HCT116 (cell line): ENCODE measurements around the gene SFTPB. TPM values are rescaled to one million over a fixed set of nuclear protein-coding genes. Genes with fewer than 3 reads are reported as not detected.

ENCODE experiments used
- ATAC-seq: fragments of 200-7000 bp; cut with Tn5 transposase; 2 replicates; pipeline ENCODE4 v1.9.1; 2020; ENCODE audit warnings: mild to moderate bottlenecking, moderate library complexity
- BruUV-seq: library from RNA; stranded (reverse); fragments of 400-500 nt; replicated peaks from 2 replicates; lab custom pipeline; 2021; lab: Mats Ljungman, UMichigan
- CTCF ChIA-PET: fragments of 300-600 bp; sonication (Branson Sonifier 250); formaldehyde crosslinking; loops from one replicate; lab custom pipeline; 2021; ENCODE audit warnings: antibody characterized with exemption; lab: Charles Lee
- POLR2A ChIA-PET: fragments of 300-600, 350-600 bp; sonication (Branson Sonifier 250); formaldehyde crosslinking; loops from one replicate; lab custom pipeline; 2021; ENCODE audit warnings: antibody characterized with exemption; lab: Charles Lee
- RAD21 ChIA-PET, 2 experiments: fragments of 300-600 bp; sonication (Branson Sonifier 250); formaldehyde crosslinking; loops; one replicate each; lab custom pipeline; 2023; ENCODE audit warnings: low total read pairs in 2 of 2; ENCODE audit not compliant: uncharacterized antibody in 2 of 2, unreplicated experiment in 2 of 2, low non-redundant PET in 1 of 2; lab: Charles Lee
- DNase-seq: peaks from one replicate; pipeline ENCODE4 v3.0.0-alpha.2; 2010; ENCODE audit warnings: low read depth, low spot score
- H2AFZ ChIP-seq: fragments of 200-600 bp; shearing (Covaris generic), sonication (generic); 2 replicates; pipeline ENCODE4 v1.6.1; 2017; ENCODE audit warnings: low read depth, mixed run types, mixed read lengths, antibody characterized with exemption, low read length; ENCODE audit not compliant: poor library complexity, severe bottlenecking
- H3K27ac ChIP-seq: 2 replicates; pipeline ENCODE4 v1.5.1; 2012; ENCODE audit warnings: low read depth, low read length
- H3K27me3 ChIP-seq: fragments of 200-600 bp; sonication (generic); 2 replicates; pipeline ENCODE4 v1.6.1; 2016; ENCODE audit warnings: mixed run types, low read length, mixed read lengths; ENCODE audit not compliant: insufficient read depth
- H3K36me3 ChIP-seq, 2 experiments: fragments of 200-500 bp in 1 of 2; fragments of 200-600 bp in 1 of 2; sonication (Bioruptor generic) in 1 of 2; sonication (generic) in 1 of 2; 2 replicates each; pipeline versions ENCODE4 v1.5.1 to v1.6.1; 2014 to 2016; ENCODE audit warnings: low read length in 2 of 2, inconsistent platforms in 1 of 2, mixed read lengths in 1 of 2, mixed run types in 1 of 2; ENCODE audit not compliant: insufficient read depth in 2 of 2, control insufficient read depth in 1 of 2
- H3K4me1 ChIP-seq, 2 experiments: fragments of 200-600 bp in 1 of 2; sonication (generic) in 1 of 2; 2 replicates each; pipeline versions ENCODE4 v1.5.1 to v1.6.1; 2012 to 2017; ENCODE audit warnings: low read length in 2 of 2, inconsistent platforms in 1 of 2, mild to moderate bottlenecking in 1 of 2, mixed read lengths in 1 of 2, mixed run types in 1 of 2, moderate library complexity in 1 of 2; ENCODE audit not compliant: insufficient read depth in 2 of 2, control insufficient read depth in 1 of 2
- H3K4me2 ChIP-seq: fragments of 200-600 bp; sonication (generic); 2 replicates; pipeline ENCODE4 v1.6.1; 2017; ENCODE audit warnings: mixed run types, low read length, mixed read lengths
- H3K4me3 ChIP-seq, 2 experiments: fragments of 200-600 bp in 1 of 2; sonication (generic) in 1 of 2; replicated peaks in 1 of 2; 2 replicates each; pipeline ENCODE4 v1.5.1; 2011 to 2016; ENCODE audit warnings: low read length in 2 of 2, control low read depth in 1 of 2, low read depth in 1 of 2, mild to moderate bottlenecking in 1 of 2, mixed read lengths in 1 of 2, mixed run types in 1 of 2
- H3K79me2 ChIP-seq: fragments of 200-600 bp; sonication (generic); 2 replicates; pipeline ENCODE4 v1.6.1; 2017; ENCODE audit warnings: mild to moderate bottlenecking, mixed run types, low read length, moderate library complexity, mixed read lengths; ENCODE audit not compliant: insufficient read depth
- H3K9ac ChIP-seq: fragments of 200-600 bp; sonication (generic); 2 replicates; pipeline ENCODE4 v1.6.1; 2016; ENCODE audit warnings: low read length, mixed read lengths
- H3K9me2 ChIP-seq: fragments of 200-600 bp; sonication (generic), shearing (Covaris generic); 2 replicates; pipeline ENCODE4 v1.6.1; 2017; ENCODE audit warnings: mixed run types, mild to moderate bottlenecking, moderate library complexity; ENCODE audit not compliant: insufficient read depth
- H3K9me3 ChIP-seq, 2 experiments: fragments of 200-500 bp in 1 of 2; fragments of 200-600 bp in 1 of 2; sonication (Bioruptor generic) in 1 of 2; sonication (generic) in 1 of 2; 2 replicates each; pipeline ENCODE4 v1.6.1; 2014 to 2017; ENCODE audit warnings: low read length in 2 of 2, mixed read lengths in 2 of 2, inconsistent platforms in 1 of 2, low read depth in 1 of 2, mild to moderate bottlenecking in 1 of 2, mixed run types in 1 of 2, moderate library complexity in 1 of 2; ENCODE audit not compliant: control insufficient read depth in 1 of 2, insufficient read depth in 1 of 2
- H4K20me1 ChIP-seq: fragments of 200-600 bp; sonication (generic), shearing (Covaris generic); 2 replicates; pipeline ENCODE4 v1.6.1; 2017; ENCODE audit warnings: mixed run types, mild to moderate bottlenecking, moderate library complexity; ENCODE audit not compliant: insufficient read depth
- CBX3 ChIP-seq: IDR thresholded peaks from 2 replicates; pipeline ENCODE4 v1.6.1; 2012; ENCODE audit warnings: low read depth
- EGR1 ChIP-seq: IDR thresholded peaks from 2 replicates; pipeline ENCODE4 v1.6.1; 2012; ENCODE audit warnings: low read depth
- FOSL1 ChIP-seq: IDR thresholded peaks from 2 replicates; pipeline ENCODE4 v1.6.1; 2012; ENCODE audit warnings: low read depth
- POLR2A ChIP-seq: IDR thresholded peaks from 2 replicates; pipeline ENCODE4 v1.7.0; 2011; ENCODE audit warnings: borderline replicate concordance; ENCODE audit not compliant: insufficient read depth, insufficient read length; ENCODE audit errors: extremely low read depth
- POLR2AphosphoS5 ChIP-seq: IDR thresholded peaks from 2 replicates; pipeline ENCODE4 v1.6.1; 2011; ENCODE audit warnings: mild to moderate bottlenecking, low read depth, low read length, moderate library complexity
- RAD21 ChIP-seq: IDR thresholded peaks from 2 replicates; pipeline ENCODE4 v1.6.1; 2012; ENCODE audit warnings: low read depth, mild to moderate bottlenecking
- SIN3A ChIP-seq: IDR thresholded peaks from 2 replicates; pipeline ENCODE4 v1.6.1; 2012; ENCODE audit warnings: low read depth
- SP1 ChIP-seq: IDR thresholded peaks from 2 replicates; pipeline ENCODE4 v1.6.1; 2012; ENCODE audit warnings: low read depth
- TCF7L2 ChIP-seq: IDR thresholded peaks from 2 replicates; pipeline ENCODE4 v1.7.0; 2011; ENCODE audit warnings: borderline replicate concordance, inconsistent platforms; ENCODE audit not compliant: insufficient read depth, insufficient read length; ENCODE audit errors: extremely low read depth
- intact Hi-C: fragments of 100-400 bp; cut with micrococcal nuclease; formaldehyde crosslinking; loops from 2 replicates; pipeline ENCODE4 v1.10.0; 2022
- total RNA-seq: library from RNA; stranded (reverse); gene quantifications from one replicate; pipeline ENCODE4 v1.2.1, GENCODE V29; 2021; ENCODE audit not compliant: unreplicated experiment
- TF ChIP-seq, protein P1 (sequence below): IDR thresholded peaks from 2 replicates; pipeline ENCODE4 v1.6.1; 2012

SFTPB gene
- total RNA-seq, 1 experiment from 2014 or later = 13.3 TPM

DNA sequence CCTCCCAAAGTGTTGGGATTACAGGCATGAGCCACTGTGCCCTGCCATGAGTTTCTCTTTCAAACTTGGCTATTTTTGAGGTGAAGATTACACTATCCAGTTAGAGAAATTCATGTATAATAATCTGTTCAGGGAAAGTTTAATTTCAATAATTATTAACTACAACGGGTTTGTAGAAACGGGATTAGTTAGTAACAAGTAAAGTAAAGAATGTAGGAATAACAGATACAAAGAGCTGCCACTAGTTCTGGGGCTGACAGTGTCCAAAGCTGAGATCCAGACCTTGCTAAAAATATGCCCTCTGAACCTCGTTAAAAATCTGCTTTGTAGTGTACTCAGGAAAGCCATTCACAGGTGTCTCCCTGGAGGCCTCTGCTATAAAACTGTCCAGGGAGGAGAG is 16.9 kb downstream of the SFTPB start:
- no peaks in the 10 kb centered on the region for H3K4me1 ChIP-seq
- no peak overlapping the region for H2AFZ ChIP-seq
- no peak overlapping the region for H3K9ac ChIP-seq
- DNase-seq = no peak
- no peaks in the 10 kb centered on the region for H3K27me3 ChIP-seq
- RAD21 ChIA-PET = no interaction called here
- intact Hi-C loops = no loop called here
- no peaks in the 10 kb centered on the region for H3K9me3 ChIP-seq
- no peak for ATAC-seq
- H3K36me3 ChIP-seq = peaks cover 43 to 58% of the 10 kb centered on the region in 2 experiments
- H4K20me1 ChIP-seq = no peaks in the 10 kb centered on the region
- no TSS peak for BruUV-seq
- 0 out of 2 replicates have a peak, but pooled peaks cover 12% of the 10 kb centered on the region for H3K79me2 ChIP-seq
- TF ChIP-seq FOSL1 (no peak), CBX3 (no peak), POLR2A (no peak), SP1 (no peak), POLR2AphosphoS5 (no peak), RAD21 (no peak)
- POLR2A ChIA-PET = no interaction called here
- H3K9me2 ChIP-seq = no peaks in the 10 kb centered on the region
- no peak overlapping the region for H3K4me3 ChIP-seq
- CTCF ChIA-PET = no interaction called here
- H3K27ac ChIP-seq = no peak overlapping the region
- no peak overlapping the region for H3K4me2 ChIP-seq

DNA sequence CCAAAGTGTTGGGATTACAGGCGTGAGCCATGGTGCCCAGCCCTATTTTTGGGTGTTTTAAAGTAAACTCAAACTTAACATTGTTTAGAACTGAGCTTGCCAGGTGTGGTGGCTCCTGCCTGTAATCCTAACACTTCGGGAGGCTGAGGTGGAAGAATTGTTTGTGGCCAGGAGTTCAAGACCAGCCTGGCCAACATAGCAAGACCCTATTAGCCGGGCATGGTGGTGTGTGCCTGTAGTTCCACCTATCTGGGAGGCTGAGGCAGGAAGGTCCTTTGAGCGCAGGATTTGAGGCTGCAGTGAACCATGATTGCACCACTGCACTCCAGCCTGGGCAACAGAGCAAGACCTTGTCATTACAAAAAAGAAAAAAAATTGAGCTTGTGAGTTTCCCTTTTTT is 17.5 kb downstream of the SFTPB start:
- H3K4me1 ChIP-seq = no peaks in the 10 kb centered on the region
- H3K27ac ChIP-seq = no peak overlapping the region
- CTCF ChIA-PET = no interaction called here
- no peaks in the 10 kb centered on the region for H4K20me1 ChIP-seq
- ATAC-seq (no peak), DNase-seq (no peak)
- H3K4me2 ChIP-seq = no peak overlapping the region
- intact Hi-C loops = no loop called here
- POLR2A ChIA-PET = no interaction called here
- no TSS peak for BruUV-seq
- H3K9me3 ChIP-seq = no peaks in the 10 kb centered on the region
- peaks cover 16% of the 10 kb centered on the region; the same call in 1 of the 2 replicates for H3K79me2 ChIP-seq
- no peak overlapping the region for H2AFZ ChIP-seq
- no peak for TF ChIP-seq RAD21
- TF ChIP-seq SIN3A = no peak
- TF ChIP-seq POLR2AphosphoS5 = no peak
- TF ChIP-seq EGR1 = no peak
- TF ChIP-seq, protein P1, sequence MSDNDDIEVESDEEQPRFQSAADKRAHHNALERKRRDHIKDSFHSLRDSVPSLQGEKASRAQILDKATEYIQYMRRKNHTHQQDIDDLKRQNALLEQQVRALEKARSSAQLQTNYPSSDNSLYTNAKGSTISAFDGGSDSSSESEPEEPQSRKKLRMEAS = no peak
- no peak for TF ChIP-seq TCF7L2
- no peak for TF ChIP-seq FOSL1
- TF ChIP-seq SP1 = no peak
- RAD21 ChIA-PET = no interaction called here
- H3K9ac ChIP-seq = no peak overlapping the region
- H3K36me3 ChIP-seq = peaks cover 44 to 64% of the 10 kb centered on the region in 2 experiments
- H3K4me3 ChIP-seq = no peak overlapping the region
- H3K27me3 ChIP-seq = no peaks in the 10 kb centered on the region
- H3K9me2 ChIP-seq = no peaks in the 10 kb centered on the region
